GM12878 (cell line): ENCODE data around the gene PDE11A. TPM values are rescaled to one million over a fixed set of nuclear protein-coding genes. Genes with fewer than 3 reads are reported as not detected.

Experiments
- ATAC-seq: fragments of 200-7000 bp; cut with Tn5 transposase; 3 replicates; pipeline ENCODE4 v1.9.1; 2020; ENCODE audit warnings: mild to moderate bottlenecking, moderate library complexity
- BruUV-seq: library from RNA; stranded (reverse); fragments of 400-500 nt; replicated peaks from 2 replicates; lab custom pipeline; 2021; lab: Mats Ljungman, UMichigan
- CTCF ChIA-PET: fragments of 300-600 bp; sonication (Branson Sonifier 250); formaldehyde crosslinking; extraction: SDS; loops from one replicate; lab custom pipeline; 2021; ENCODE audit warnings: inconsistent platforms; lab: Yijun Ruan, JAX
- POLR2A ChIA-PET: fragments of 350-600 bp; formaldehyde crosslinking; extraction: SDS; loops from one replicate; lab custom pipeline; 2021; ENCODE audit warnings: inconsistent platforms; lab: Charles Lee
- RAD21 ChIA-PET: fragments of 300-600 bp; sonication (Branson Sonifier 250); formaldehyde crosslinking; loops from one replicate; lab custom pipeline; 2023; ENCODE audit warnings: antibody characterized with exemption; ENCODE audit not compliant: unreplicated experiment; lab: Charles Lee
- SMC1A ChIA-PET: fragments of 300-600 bp; sonication (Branson Sonifier 250); formaldehyde crosslinking; loops from one replicate; lab custom pipeline; 2023; ENCODE audit not compliant: unreplicated experiment, uncharacterized antibody; lab: Charles Lee
- DNase-seq: peaks from one replicate; pipeline ENCODE4 v3.0.0-alpha.2; 2011; ENCODE audit warnings: low read depth, low spot score
- FAIRE-seq: peaks from 3 replicates; lab custom pipeline; 2011; peaks lifted over from hg19 to GRCh38; lab: Jason Lieb, UNC
- H2AFZ ChIP-seq: 2 replicates; pipeline ENCODE4 v1.6.0; 2011; ENCODE audit warnings: low read depth, low read length, control low read depth; ENCODE audit not compliant: control insufficient read depth
- H3K27ac ChIP-seq: 2 replicates; pipeline ENCODE4 v1.5.1; 2011; ENCODE audit warnings: control low read depth; ENCODE audit not compliant: control insufficient read depth, insufficient read depth
- H3K27me3 ChIP-seq, 2 experiments: replicated peaks in 1 of 2; 2 replicates each; pipeline versions ENCODE4 v1.6.0 to v1.6.1; 2011; ENCODE audit warnings: low read length in 1 of 2; ENCODE audit not compliant: control insufficient read depth in 2 of 2, insufficient read depth in 2 of 2
- H3K36me3 ChIP-seq, 2 experiments: 2 replicates each; pipeline ENCODE4 v1.5.1; 2011; ENCODE audit warnings: low read length in 1 of 2; ENCODE audit not compliant: control insufficient read depth in 2 of 2, insufficient read depth in 2 of 2
- H3K4me1 ChIP-seq: 2 replicates; pipeline ENCODE4 v1.6.1; 2011; ENCODE audit warnings: mild to moderate bottlenecking, low read length, moderate library complexity, mixed read lengths; ENCODE audit not compliant: control insufficient read depth, insufficient read depth
- H3K4me2 ChIP-seq: 2 replicates; pipeline ENCODE4 v1.6.0; 2011; ENCODE audit warnings: control low read depth; ENCODE audit not compliant: control insufficient read depth, insufficient read depth
- H3K4me3 ChIP-seq: fragments of 200-600 bp; sonication (generic); 2 replicates; pipeline ENCODE4 v1.5.1; 2016
- H3K79me2 ChIP-seq: 2 replicates; pipeline ENCODE4 v1.6.0; 2011; ENCODE audit warnings: low read length; ENCODE audit not compliant: control insufficient read depth, insufficient read depth
- H3K9ac ChIP-seq: 2 replicates; pipeline ENCODE4 v1.8.0; 2011; ENCODE audit warnings: low read length, control low read depth, mixed read lengths; ENCODE audit not compliant: control insufficient read depth, insufficient read depth
- H3K9me3 ChIP-seq: replicated peaks from 3 replicates; pipeline ENCODE4 v1.5.1; 2011; ENCODE audit warnings: mild to moderate bottlenecking, low read length; ENCODE audit not compliant: control insufficient read depth, insufficient read depth
- H4K20me1 ChIP-seq: 2 replicates; pipeline ENCODE4 v1.6.0; 2011; ENCODE audit not compliant: control insufficient read depth, insufficient read depth
- BCLAF1 ChIP-seq: fragments of 450-650 bp; IDR thresholded peaks from 2 replicates; pipeline ENCODE4 v1.6.1; 2017; ENCODE audit warnings: antibody characterized with exemption, mild to moderate bottlenecking, moderate library complexity
- HCFC1 ChIP-seq: fragments of 150-350 bp; IDR thresholded peaks from 2 replicates; pipeline ENCODE4 v1.6.1; 2014; ENCODE audit warnings: low read length
- HDAC6 ChIP-seq: fragments of 200-600 bp; sonication (generic); IDR thresholded peaks from one replicate; pipeline ENCODE4 v1.8.0; 2017; ENCODE audit warnings: antibody characterized with exemption; ENCODE audit not compliant: unreplicated experiment
- KAT2A ChIP-seq: conservative IDR thresholded peaks from 2 replicates; pipeline ENCODE4 v1.6.1; 2011; ENCODE audit warnings: low read depth, low read length; ENCODE audit not compliant: control insufficient read depth
- NFIC ChIP-seq: IDR thresholded peaks from 2 replicates; pipeline ENCODE4 v1.6.1; 2012; ENCODE audit warnings: low read depth, mild to moderate bottlenecking, inconsistent platforms, low read length, moderate library complexity
- RAD51 ChIP-seq: fragments of 450-650 bp; IDR thresholded peaks from 2 replicates; pipeline ENCODE4 v1.6.1; 2016; ENCODE audit warnings: moderate library complexity, mild to moderate bottlenecking, inconsistent platforms
- RB1 ChIP-seq: fragments of 450-650 bp; formaldehyde crosslinking; IDR thresholded peaks from 2 replicates; pipeline ENCODE4 v1.6.1; 2017; ENCODE audit warnings: mild to moderate bottlenecking, borderline replicate concordance
- TCF7 ChIP-seq: IDR thresholded peaks from 2 replicates; pipeline ENCODE4 v1.6.1; 2014; ENCODE audit warnings: antibody characterized with exemption, borderline replicate concordance
- USF1 ChIP-seq: IDR thresholded peaks from 2 replicates; pipeline ENCODE4 v1.6.1; 2011; ENCODE audit warnings: borderline replicate concordance, low read depth, mild to moderate bottlenecking, moderate library complexity, mixed read lengths, low read length; ENCODE audit not compliant: insufficient read depth; ENCODE audit errors: extremely low read length
- WGBS: methylation state at CpG from one replicate; pipeline ENCODE4 v1.1.6; 2016; ENCODE audit warnings: low lambda C conversion rate; ENCODE audit not compliant: insufficient replicate concordance, insufficient coverage; ENCODE audit errors: missing lambda C conversion rate; 5-methylcytosine and 5-hydroxymethylcytosine counted together
- in situ Hi-C: fragments of 300-500 bp; cut with MboI; formaldehyde crosslinking; loops from 9 replicates; pipeline ENCODE4 v1.14.3; 2018; ENCODE audit warnings: mixed read lengths
- intact Hi-C: fragments of 100-400 bp; cut with micrococcal nuclease; formaldehyde crosslinking; loops from one replicate; pipeline ENCODE4 v1.14.2; 2022; ENCODE audit not compliant: unreplicated experiment
- polyA plus RNA-seq, 11 experiments: library from polyadenylated mRNA; depleted of rRNA in 4 of 11; unstranded in 6 of 11; stranded (reverse) in 5 of 11; fragments of >200 nt; fragmentation: Nextera tagmentation in 4 of 11; fragmentation: Illumina TruSeq in 1 of 11; extraction: Ambion mirVana in 4 of 11; extraction: Trizol in 1 of 11; gene quantifications; 1 replicate in 1 of 11; 2 replicates in 10 of 11; pipeline versions ENCODE4 v1.2.1 to v1.2.3, GENCODE V29; 2011 to 2016; ENCODE audit warnings: inconsistent platforms in 2 of 11, missing spikeins in 2 of 11, low read depth in 1 of 11
- total RNA-seq, 4 experiments: library from RNA; depleted of rRNA in 3 of 4; stranded (reverse); fragments of >200 nt in 3 of 4; fragmentation: Illumina TruSeq in 1 of 4; extraction: Trizol in 1 of 4; gene quantifications; 2 replicates each; pipeline versions ENCODE4 v1.2.1 to v1.2.3, GENCODE V29; 2013 to 2021
- TF ChIP-seq, protein P1 (sequence below): IDR thresholded peaks from 2 replicates; pipeline ENCODE4 v1.6.1; 2012; ENCODE audit warnings: low read depth, low read length, improper control_type of control experiment
- TF ChIP-seq, protein P2 (sequence below): IDR thresholded peaks from 2 replicates; pipeline ENCODE4 v1.6.1; 2011; ENCODE audit warnings: borderline replicate concordance, low read depth, mild to moderate bottlenecking, moderate library complexity, low read length; ENCODE audit not compliant: insufficient read depth, poor library complexity, severe bottlenecking
- TF ChIP-seq, protein P3 (sequence below): fragments of 150-350 bp; IDR thresholded peaks from 2 replicates; pipeline ENCODE4 v1.6.1; 2016; ENCODE audit warnings: low read depth, low read length

PDE11A gene
- total and polyA plus RNA-seq, 10 of the 15 experiments (the other 5 are each of a cell fraction or from before 2014, with no cell fraction given) = 0.01 to 0.17 (median 0.06) TPM; not detected in 5

DNA sequence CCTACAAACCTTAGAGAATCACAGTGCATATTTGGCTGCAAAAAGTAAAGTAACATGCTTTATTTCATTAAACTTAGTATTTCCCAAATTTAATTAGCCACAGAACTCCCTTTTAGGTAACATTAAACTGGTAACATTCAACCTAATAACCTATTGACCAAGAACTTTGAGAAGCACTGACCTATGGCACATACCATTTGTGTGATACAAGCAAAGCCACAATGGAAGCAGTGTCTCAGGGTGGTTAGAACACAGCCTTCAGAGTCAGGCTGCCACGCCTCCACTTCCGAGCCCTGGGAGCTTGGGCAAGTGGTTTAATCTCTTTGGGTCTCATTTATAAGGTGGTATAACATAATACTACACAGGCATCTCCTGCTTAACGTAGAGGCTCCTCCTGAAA lies 301.4 kb downstream of the PDE11A start:
- Histone ChIP-seq H3K36me3 (no peaks in the 10 kb centered on the region), H3K4me1 (no peaks in the 10 kb centered on the region), H3K9me3 (no peaks in the 10 kb centered on the region), H3K4me2 (no peak overlapping the region), H3K27ac (no peak overlapping the region), H3K9ac (no peak overlapping the region), H3K4me3 (no peak overlapping the region), H3K79me2 (no peaks in the 10 kb centered on the region), H4K20me1 (no peaks in the 10 kb centered on the region), H3K27me3 (no peaks in the 10 kb centered on the region), H2AFZ (no peak overlapping the region)
- FAIRE-seq = no peak
- 9% methylated on average over 3 of the region's 3 CpGs for WGBS
- intact Hi-C loops = no loop called here
- no peak for DNase-seq
- ChIA-PET SMC1A (no interaction called here), CTCF (no interaction called here), POLR2A (no interaction called here), RAD21 (no interaction called here)
- BruUV-seq = no TSS peak
- ATAC-seq = no peak
- in situ Hi-C loops = no loop called here
- no peak for TF ChIP-seq RAD51
- TF ChIP-seq, protein P1, sequence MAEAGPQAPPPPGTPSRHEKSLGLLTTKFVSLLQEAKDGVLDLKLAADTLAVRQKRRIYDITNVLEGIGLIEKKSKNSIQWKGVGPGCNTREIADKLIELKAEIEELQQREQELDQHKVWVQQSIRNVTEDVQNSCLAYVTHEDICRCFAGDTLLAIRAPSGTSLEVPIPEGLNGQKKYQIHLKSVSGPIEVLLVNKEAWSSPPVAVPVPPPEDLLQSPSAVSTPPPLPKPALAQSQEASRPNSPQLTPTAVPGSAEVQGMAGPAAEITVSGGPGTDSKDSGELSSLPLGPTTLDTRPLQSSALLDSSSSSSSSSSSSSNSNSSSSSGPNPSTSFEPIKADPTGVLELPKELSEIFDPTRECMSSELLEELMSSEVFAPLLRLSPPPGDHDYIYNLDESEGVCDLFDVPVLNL = no peak
- no peak for TF ChIP-seq NFIC
- TF ChIP-seq, protein P2, sequence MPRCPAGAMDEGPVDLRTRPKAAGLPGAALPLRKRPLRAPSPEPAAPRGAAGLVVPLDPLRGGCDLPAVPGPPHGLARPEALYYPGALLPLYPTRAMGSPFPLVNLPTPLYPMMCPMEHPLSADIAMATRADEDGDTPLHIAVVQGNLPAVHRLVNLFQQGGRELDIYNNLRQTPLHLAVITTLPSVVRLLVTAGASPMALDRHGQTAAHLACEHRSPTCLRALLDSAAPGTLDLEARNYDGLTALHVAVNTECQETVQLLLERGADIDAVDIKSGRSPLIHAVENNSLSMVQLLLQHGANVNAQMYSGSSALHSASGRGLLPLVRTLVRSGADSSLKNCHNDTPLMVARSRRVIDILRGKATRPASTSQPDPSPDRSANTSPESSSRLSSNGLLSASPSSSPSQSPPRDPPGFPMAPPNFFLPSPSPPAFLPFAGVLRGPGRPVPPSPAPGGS = no peak
- no peak for TF ChIP-seq USF1
- no peak for TF ChIP-seq TCF7
- TF ChIP-seq KAT2A = no peak
- TF ChIP-seq RB1 = no peak
- TF ChIP-seq, protein P3, sequence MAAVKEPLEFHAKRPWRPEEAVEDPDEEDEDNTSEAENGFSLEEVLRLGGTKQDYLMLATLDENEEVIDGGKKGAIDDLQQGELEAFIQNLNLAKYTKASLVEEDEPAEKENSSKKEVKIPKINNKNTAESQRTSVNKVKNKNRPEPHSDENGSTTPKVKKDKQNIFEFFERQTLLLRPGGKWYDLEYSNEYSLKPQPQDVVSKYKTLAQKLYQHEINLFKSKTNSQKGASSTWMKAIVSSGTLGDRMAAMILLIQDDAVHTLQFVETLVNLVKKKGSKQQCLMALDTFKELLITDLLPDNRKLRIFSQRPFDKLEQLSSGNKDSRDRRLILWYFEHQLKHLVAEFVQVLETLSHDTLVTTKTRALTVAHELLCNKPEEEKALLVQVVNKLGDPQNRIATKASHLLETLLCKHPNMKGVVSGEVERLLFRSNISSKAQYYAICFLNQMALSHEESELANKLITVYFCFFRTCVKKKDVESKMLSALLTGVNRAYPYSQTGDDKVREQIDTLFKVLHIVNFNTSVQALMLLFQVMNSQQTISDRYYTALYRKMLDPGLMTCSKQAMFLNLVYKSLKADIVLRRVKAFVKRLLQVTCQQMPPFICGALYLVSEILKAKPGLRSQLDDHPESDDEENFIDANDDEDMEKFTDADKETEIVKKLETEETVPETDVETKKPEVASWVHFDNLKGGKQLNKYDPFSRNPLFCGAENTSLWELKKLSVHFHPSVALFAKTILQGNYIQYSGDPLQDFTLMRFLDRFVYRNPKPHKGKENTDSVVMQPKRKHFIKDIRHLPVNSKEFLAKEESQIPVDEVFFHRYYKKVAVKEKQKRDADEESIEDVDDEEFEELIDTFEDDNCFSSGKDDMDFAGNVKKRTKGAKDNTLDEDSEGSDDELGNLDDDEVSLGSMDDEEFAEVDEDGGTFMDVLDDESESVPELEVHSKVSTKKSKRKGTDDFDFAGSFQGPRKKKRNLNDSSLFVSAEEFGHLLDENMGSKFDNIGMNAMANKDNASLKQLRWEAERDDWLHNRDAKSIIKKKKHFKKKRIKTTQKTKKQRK = no peak
- no peak for TF ChIP-seq BCLAF1
- no peak for TF ChIP-seq HDAC6
- no peak for TF ChIP-seq HCFC1
